ENCODE data around the gene CARF.
"Not testable (repeated sequence)": the region's sequence is repeated elsewhere in the genome, so short reads cannot be mapped to it uniquely, and the experiment has no call there.

CARF gene

DNA sequence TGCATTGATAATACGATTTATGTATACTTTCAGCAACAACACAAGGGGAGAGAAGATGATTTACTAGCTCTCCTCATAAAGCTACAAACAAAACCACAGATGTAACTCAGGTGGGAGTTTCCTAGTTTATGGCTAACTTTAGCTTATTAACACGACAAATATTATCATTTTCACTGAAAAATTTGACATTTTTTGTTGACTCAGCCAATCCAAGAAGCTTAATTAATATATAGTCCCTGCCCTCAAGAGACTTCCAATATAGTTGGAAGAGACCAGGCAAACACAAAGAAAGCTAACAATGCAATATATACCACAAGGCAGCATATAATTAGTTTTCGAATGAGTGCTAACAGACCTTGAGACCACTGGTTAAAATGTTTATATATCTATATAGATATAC is 1.4 kb upstream of the CARF start:
- Histone ChIP-seq H3K9ac (ENCODE audit: low read depth, low read length) (peak overlapping the region; percentile 90), H3K36me3 (ENCODE audit: insufficient read depth, low read length) (peaks cover 5% of the 10 kb centered on the region; the same call in 1 of the 2 replicates), H3K4me1 (ENCODE audit: insufficient read depth, low read length) (no peaks in the 10 kb centered on the region), H3K9me3 (ENCODE audit: control insufficient read depth, insufficient read depth, low read length) (no peaks in the 10 kb centered on the region; the same call in 1 of the 2 replicates)

DNA sequence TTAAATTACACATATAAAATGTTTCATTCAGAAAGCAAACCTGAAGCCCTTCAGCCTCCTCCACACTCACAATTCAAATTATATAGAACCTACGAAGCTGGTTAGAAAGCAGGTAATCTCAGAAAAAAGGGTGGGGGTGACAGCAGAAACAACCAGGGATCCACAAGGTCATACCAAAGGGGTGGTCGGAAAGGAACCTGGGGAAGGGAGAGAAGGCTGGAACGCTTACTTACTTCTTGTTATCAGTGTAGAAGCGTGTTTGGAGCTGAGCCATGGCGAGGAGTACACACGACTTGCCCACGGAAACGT is 918 bp upstream of the CARF start:
- no peaks in the 10 kb centered on the region for H3K4me1 ChIP-seq (ENCODE audit: insufficient read depth, low read length)
- H3K9me3 ChIP-seq (ENCODE audit: control insufficient read depth, insufficient read depth, low read length) = no peaks in the 10 kb centered on the region; the same call in 1 of the 2 replicates
- peaks cover 5% of the 10 kb centered on the region; the same call in 1 of the 2 replicates for H3K36me3 ChIP-seq (ENCODE audit: insufficient read depth, low read length)
- H3K9ac ChIP-seq (ENCODE audit: low read depth, low read length) = peak overlapping the region; percentile 90

DNA sequence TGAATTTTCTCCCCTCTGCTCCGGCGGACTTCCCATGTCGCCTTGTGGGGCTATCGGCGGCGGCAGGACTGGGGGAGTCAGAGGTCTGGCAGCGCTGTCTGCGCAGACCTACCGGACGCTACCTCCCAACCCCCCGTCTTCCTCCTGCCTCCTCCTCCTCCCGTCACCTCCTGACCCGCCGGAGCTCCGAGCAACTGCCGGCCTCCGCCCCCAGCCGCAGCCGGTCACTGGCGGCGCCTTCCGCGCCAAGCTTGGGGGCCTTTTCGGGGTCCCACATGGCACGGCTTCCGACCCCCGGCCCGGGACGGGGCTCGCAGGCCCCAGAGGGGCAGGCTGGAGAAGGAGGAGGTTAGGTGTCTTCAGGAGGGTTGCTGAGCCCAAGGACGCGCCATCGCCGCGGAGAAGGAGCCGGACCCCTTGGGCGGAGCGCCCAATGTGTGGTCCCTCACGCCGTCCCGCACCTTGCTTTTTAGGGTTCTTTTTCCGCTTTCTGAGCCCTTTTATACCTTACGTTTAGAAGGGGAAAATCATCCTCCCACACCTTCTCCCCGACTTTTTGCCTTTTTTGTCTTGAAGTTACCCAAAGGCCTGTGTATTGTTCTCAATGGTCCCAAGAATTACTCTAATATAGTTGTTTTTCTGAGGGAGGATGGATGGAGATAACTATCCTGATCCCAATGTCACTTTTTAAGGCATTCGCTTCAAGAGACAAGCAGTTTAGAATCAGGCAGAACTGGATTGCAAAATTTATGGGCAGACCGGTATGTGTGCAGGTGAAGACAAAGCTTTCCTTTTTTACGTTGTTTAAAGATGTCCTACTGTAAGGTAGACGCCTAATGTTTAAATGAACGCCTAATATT is 497 bp downstream of the CARF start:
- peak overlapping the region; percentile 90 for H3K9ac ChIP-seq (ENCODE audit: low read depth, low read length)
- H3K4me1 ChIP-seq (ENCODE audit: insufficient read depth, low read length); H3K9me3 ChIP-seq (ENCODE audit: control insufficient read depth, insufficient read depth, low read length); H3K36me3 ChIP-seq (ENCODE audit: insufficient read depth, low read length): not testable (repeated sequence)

DNA sequence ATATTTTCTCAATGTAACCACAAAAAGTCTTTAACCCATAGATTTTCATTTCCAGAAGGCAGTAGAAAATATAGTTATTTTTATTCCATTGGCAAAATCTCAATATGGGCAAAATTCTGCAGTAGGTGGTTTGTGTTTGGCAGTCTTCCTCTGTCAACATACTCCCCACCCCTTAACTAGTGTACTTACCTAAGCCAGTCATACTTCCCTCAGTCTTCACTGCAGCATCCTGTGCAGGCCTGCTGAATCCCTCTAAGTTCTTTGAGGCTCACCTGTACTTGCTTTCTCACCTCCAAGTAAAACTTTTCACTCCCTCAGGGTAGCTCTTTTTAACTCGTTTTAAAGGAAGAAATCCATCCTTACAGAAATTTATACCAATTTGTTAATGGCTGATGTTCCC is 6.8 kb downstream of the CARF start:
- Histone ChIP-seq H3K9ac (ENCODE audit: low read depth, low read length) (no peak overlapping the region), H3K4me1 (ENCODE audit: insufficient read depth, low read length) (no peaks in the 10 kb centered on the region), H3K9me3 (ENCODE audit: control insufficient read depth, insufficient read depth, low read length) (no peaks in the 10 kb centered on the region), H3K36me3 (ENCODE audit: insufficient read depth, low read length) (no peaks in the 10 kb centered on the region; the same call in 1 of the 2 replicates)

DNA sequence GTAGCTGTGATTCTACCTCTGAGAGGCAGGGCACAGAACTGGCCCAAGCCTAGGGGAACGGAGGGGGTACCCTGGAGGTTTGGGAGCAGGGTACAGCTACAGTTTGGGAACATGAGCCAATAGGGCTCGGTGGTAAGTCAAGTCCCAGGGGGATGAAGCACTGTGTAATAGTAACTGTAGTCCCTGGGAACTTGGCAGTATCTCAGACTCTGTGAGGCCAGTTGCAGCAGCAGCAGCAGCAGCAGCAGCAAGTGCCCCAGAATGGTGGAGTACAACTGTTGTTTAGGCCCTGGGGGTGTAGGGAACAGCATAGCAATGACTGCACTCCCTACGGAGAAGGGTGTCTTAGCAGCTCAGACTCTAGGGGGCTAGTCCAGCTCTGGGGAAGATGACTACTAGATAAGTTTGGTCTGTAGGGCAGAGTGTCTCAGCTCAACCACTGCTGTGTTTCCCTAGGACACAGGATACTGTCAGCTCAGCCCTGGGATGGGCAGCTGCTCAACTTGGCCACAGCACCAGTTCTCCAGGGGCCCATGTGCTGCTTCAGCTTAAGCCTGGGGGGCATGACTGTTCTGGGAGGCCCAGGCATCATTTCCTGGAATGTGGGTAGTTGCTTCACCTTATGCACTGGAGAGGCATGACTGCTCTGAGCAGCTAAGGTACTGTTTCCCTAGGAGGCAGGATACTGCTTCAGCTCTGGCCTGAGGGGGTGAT is 20.5 kb downstream of the CARF start:
- H3K4me1 ChIP-seq (ENCODE audit: insufficient read depth, low read length) = peaks cover 5% of the 10 kb centered on the region; the same call in 1 of the 2 replicates
- H3K36me3 ChIP-seq (ENCODE audit: insufficient read depth, low read length) = no peaks in the 10 kb centered on the region
- no peaks in the 10 kb centered on the region for H3K9me3 ChIP-seq (ENCODE audit: control insufficient read depth, insufficient read depth, low read length)
- no peak overlapping the region for H3K9ac ChIP-seq (ENCODE audit: low read depth, low read length)

DNA sequence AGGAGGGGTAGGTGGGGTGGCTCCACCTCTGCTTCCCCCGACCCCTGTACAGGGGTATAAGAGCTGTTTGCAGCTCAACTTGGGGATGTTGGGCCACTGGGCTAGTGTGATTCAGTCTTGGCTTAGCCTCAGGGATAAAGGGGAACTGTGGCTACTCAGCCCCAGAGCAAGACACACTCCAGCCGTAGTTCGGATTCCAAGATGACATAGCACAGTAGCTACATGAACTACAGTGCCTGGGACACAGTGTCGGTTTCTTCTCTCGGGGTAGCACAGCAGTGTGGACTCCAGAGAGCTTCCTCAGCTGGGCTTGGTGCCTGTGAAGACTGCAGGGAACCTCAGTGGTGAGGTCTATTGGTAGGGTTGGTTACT is 21.1 kb downstream of the CARF start:
- no peaks in the 10 kb centered on the region for H3K9me3 ChIP-seq (ENCODE audit: control insufficient read depth, insufficient read depth, low read length)
- no peaks in the 10 kb centered on the region for H3K36me3 ChIP-seq (ENCODE audit: insufficient read depth, low read length)
- peaks cover 5% of the 10 kb centered on the region; the same call in 1 of the 2 replicates for H3K4me1 ChIP-seq (ENCODE audit: insufficient read depth, low read length)

DNA sequence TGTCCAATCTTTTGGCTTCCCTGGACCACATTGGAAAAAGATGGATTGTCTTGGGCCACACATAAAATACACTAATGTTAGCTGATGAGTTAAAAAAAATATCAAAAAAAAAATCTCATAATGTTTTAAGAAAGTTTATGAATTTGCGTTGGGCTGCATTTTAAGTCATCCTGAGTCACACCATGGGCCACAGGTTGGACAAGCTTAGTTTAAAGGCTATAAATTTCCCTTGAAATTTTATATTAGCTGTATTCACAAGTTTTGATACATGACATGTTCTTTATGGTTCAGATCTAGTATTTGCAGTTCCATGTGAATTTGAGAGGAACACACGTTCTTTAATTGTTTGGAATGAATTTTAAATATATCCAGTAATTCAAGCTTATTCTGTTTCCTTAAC is 21.9 kb downstream of the CARF start:
- H3K9me3 ChIP-seq (ENCODE audit: control insufficient read depth, insufficient read depth, low read length) = no peaks in the 10 kb centered on the region
- H3K9ac ChIP-seq (ENCODE audit: low read depth, low read length) = no peak overlapping the region
- H3K4me1 ChIP-seq (ENCODE audit: insufficient read depth, low read length) = peaks cover 5% of the 10 kb centered on the region; the same call in 1 of the 2 replicates
- no peaks in the 10 kb centered on the region for H3K36me3 ChIP-seq (ENCODE audit: insufficient read depth, low read length)

More for the DNA sequence above, 21.1 kb downstream of the CARF start:
- no peak overlapping the region for H3K9ac ChIP-seq (ENCODE audit: low read depth, low read length)

DNA sequence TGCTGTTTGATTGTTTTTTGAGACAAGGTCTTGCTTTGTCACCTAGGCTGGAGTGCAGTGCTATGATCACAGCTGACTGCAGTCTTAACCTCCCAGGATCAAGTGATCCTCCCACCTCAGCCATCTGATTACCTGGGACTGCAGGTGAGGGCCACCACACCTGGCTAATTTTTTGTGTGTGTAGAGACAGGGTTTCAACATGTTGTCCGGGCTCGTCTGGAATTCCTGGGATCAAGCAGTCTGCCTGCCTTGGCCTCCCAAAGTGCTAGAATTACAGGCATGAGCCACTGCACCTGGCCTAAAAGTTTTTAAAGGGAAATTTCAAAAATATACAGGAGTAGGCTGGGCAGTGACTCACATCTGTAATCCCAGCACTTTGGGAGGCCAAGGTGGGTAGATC is 22.4 kb downstream of the CARF start:
- Histone ChIP-seq H3K4me1 (ENCODE audit: insufficient read depth, low read length) (peaks cover 5% of the 10 kb centered on the region; the same call in 1 of the 2 replicates), H3K9me3 (ENCODE audit: control insufficient read depth, insufficient read depth, low read length) (no peaks in the 10 kb centered on the region), H3K36me3 (ENCODE audit: insufficient read depth, low read length) (no peaks in the 10 kb centered on the region), H3K9ac (ENCODE audit: low read depth, low read length) (no peak overlapping the region)

DNA sequence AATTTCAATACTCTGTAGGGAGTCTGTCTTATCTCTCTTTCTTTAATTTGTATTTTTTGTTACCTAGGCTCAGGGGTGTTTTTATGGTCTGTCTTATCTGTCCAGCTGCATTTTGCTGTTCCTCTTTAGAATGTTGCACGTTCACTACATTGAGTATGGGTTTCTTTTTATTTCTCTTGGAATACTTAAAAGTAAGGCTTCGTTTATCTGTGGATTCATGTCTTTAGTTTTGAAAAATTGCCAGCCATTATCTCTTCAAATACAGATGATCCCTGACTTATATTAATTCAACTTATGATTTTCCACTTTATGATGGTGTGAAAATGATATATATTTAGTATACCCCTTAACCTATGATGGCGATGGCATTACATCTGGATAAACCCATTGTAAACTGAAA is 26.9 kb downstream of the CARF start:
- Histone ChIP-seq H3K9ac (ENCODE audit: low read depth, low read length) (no peak overlapping the region), H3K4me1 (ENCODE audit: insufficient read depth, low read length) (no peaks in the 10 kb centered on the region), H3K9me3 (ENCODE audit: control insufficient read depth, insufficient read depth, low read length) (no peaks in the 10 kb centered on the region), H3K36me3 (ENCODE audit: insufficient read depth, low read length) (no peaks in the 10 kb centered on the region)

DNA sequence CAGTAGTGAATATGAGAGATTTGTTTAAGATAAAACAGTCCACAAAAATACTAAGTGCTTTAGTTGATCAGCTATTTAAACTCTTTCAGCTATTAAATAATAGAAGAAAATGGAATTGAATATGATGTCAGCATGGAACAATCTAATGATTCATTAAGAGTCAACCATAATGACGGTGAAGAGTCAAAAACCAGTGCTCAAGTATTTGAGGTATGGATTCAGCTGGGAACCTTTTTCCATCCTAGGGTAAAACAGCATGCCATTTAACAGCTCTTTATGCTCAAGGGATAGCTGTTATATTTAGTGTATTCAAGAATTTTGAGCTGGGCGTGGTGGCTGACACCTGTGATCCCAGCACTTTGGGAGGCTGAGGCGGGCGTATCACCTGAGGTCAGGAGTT is 29.7 kb downstream of the CARF start:
- Histone ChIP-seq H3K4me1 (ENCODE audit: insufficient read depth, low read length) (no peaks in the 10 kb centered on the region), H3K36me3 (ENCODE audit: insufficient read depth, low read length) (no peaks in the 10 kb centered on the region), H3K9ac (ENCODE audit: low read depth, low read length) (no peak overlapping the region), H3K9me3 (ENCODE audit: control insufficient read depth, insufficient read depth, low read length) (0 out of 2 replicates have a peak, but pooled peaks cover 3% of the 10 kb centered on the region)

DNA sequence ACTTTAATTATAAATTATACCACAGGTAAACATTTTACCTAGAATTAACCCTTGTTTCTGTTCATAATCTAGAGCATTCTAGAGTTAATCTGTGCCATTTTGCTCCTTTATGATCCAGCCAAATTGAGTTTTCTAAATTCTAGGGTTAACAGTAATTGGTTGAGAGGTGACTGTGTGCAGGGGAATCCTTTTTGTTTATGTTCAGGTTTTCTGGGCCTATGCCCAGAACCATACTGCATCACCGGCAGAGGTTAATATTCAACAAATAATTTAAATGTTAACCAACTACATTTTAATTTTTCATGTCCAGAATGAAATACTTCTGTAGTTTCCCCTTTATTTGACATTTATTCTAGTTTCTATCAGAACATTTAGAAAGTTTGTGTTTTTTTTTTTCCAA is 32.3 kb downstream of the CARF start:
- H3K4me1 ChIP-seq (ENCODE audit: insufficient read depth, low read length) = no peaks in the 10 kb centered on the region
- 0 out of 2 replicates have a peak, but pooled peaks cover 3% of the 10 kb centered on the region for H3K9me3 ChIP-seq (ENCODE audit: control insufficient read depth, insufficient read depth, low read length)
- no peak overlapping the region for H3K9ac ChIP-seq (ENCODE audit: low read depth, low read length)
- H3K36me3 ChIP-seq (ENCODE audit: insufficient read depth, low read length) = peaks cover 4% of the 10 kb centered on the region; the same call in 1 of the 2 replicates

DNA sequence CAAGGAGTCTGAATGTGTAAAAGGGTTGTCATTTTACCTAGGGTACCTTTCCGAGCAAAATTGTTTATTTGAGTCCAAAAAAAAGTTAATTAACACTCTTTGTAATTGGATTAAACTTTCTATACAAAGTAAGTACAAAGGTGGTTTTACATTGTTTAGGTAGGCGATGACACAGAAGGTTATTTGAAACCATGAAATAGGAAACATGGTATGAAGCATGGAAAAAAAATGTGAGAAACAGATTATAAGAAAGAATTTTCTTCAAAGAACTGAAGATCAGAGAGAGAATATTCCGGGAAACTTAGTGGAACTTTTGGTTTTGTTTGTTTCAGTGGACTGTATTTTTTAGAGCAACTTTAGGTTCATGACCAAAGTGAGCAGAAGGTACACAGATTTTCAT is 32.7 kb downstream of the CARF start:
- no peaks in the 10 kb centered on the region for H3K4me1 ChIP-seq (ENCODE audit: insufficient read depth, low read length)
- 0 out of 2 replicates have a peak, but pooled peaks cover 3% of the 10 kb centered on the region for H3K9me3 ChIP-seq (ENCODE audit: control insufficient read depth, insufficient read depth, low read length)
- peaks cover 4% of the 10 kb centered on the region; the same call in 1 of the 2 replicates for H3K36me3 ChIP-seq (ENCODE audit: insufficient read depth, low read length)

DNA sequence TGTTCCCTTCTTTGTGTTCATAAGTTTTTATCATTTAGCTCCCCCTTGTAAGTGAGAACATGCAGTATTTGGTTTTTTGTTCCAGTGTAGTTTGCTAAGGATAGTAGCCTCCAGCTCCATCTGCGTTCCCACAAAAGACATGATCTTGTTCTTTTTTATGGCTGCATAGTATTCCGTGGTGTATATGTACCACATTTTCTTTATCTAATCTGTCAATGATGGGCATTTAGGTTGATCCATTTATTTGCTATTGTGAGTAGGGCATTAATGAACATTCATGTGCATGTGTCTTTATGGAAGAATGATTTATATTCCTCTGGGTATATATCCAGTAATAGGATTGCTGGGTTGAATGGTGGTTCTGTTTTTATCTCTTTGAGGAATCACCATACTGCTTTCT is 33.4 kb downstream of the CARF start:
- Histone ChIP-seq H3K4me1 (ENCODE audit: insufficient read depth, low read length) (no peaks in the 10 kb centered on the region), H3K9me3 (ENCODE audit: control insufficient read depth, insufficient read depth, low read length) (0 out of 2 replicates have a peak, but pooled peaks cover 3% of the 10 kb centered on the region), H3K9ac (ENCODE audit: low read depth, low read length) (no peak overlapping the region), H3K36me3 (ENCODE audit: insufficient read depth, low read length) (peaks cover 4% of the 10 kb centered on the region; the same call in 1 of the 2 replicates)

More for the DNA sequence above, 32.7 kb downstream of the CARF start:
- H3K9ac ChIP-seq (ENCODE audit: low read depth, low read length) = no peak overlapping the region

DNA sequence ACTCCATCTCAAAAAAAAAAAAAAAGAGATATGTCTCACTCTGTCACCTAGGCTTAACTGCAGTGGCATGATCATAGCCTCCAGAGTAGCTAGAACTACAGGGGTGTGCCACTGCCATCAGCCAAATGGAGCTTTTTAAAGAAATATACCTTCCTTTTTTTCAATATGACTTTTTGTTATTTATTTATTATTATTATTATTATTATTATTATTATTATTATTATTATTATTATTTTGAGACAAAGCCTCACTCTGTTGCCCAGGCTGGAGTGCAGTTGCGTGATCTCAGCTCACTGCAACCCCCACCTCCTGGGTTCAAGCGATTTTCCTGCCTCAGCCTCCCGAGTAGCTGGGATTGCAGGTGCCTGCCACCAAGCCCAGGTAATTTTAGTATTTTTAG is 37.3 kb downstream of the CARF start:
- not testable (repeated sequence) for H3K9ac ChIP-seq (ENCODE audit: low read depth, low read length); H3K4me1 ChIP-seq (ENCODE audit: insufficient read depth, low read length); H3K36me3 ChIP-seq (ENCODE audit: insufficient read depth, low read length)

DNA sequence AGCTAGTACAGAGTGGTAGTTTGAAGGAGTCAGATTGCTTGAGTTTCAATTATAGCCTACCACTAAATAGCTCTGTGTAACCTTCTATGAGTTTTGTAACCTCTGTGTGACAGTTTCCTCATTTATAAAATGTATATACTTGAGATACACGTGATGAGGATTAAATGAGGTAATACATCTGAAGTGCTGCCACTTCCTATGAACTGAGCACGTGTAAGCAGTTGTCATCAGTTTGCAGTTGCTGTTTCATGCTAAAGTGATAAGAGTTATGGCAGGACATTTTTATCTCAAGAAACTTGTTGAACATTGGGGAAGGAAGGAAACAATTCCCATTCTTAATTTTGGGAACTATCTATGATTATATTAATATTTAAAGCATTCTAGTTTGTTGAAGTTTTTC is 38.5 kb downstream of the CARF start:
- Histone ChIP-seq H3K36me3 (ENCODE audit: insufficient read depth, low read length) (peaks cover 4% of the 10 kb centered on the region; the same call in 1 of the 2 replicates), H3K9me3 (ENCODE audit: control insufficient read depth, insufficient read depth, low read length) (0 out of 2 replicates have a peak, but pooled peaks cover under 1% of the 10 kb centered on the region), H3K9ac (ENCODE audit: low read depth, low read length) (no peak overlapping the region), H3K4me1 (ENCODE audit: insufficient read depth, low read length) (no peaks in the 10 kb centered on the region)

More for the DNA sequence above, 37.3 kb downstream of the CARF start:
- H3K9me3 ChIP-seq (ENCODE audit: control insufficient read depth, insufficient read depth, low read length) = not testable (repeated sequence)
